ENCODE data around the gene ALKBH6.

GRCh38 chr19:36051236-36051635 lies 37.2 kb upstream of the ALKBH6 start:
- TF ChIP-seq CTCF (IDR thresholded peaks at IDR 0.05; ENCODE audit: low read depth, low read length) (peak; percentile 53), EZH2phosphoT487 (IDR thresholded peaks at IDR 0.05; ENCODE audit: low read depth) (no peak)

All from OCI-LY3 (cell line).